ENCODE data around the gene TRPV6.

Gene TRPV6

GRCh38 chr7:142908290-142908689 is 22.7 kb upstream of the TRPV6 start:
- DNase-seq (ENCODE audit: low spot score): no peak

GRCh38 chr7:142906643-142907042 is 21.1 kb upstream of the TRPV6 start:
- DNase-seq (ENCODE audit: low spot score): no peak

GRCh38 chr7:142905759-142906158 is 20.2 kb upstream of the TRPV6 start:
- no peak for DNase-seq (ENCODE audit: low spot score)

GRCh38 chr7:142904128-142904527 is 18.6 kb upstream of the TRPV6 start:
- no peak for DNase-seq (ENCODE audit: low spot score)

GRCh38 chr7:142901426-142902259 is 16.1 kb upstream of the TRPV6 start:
- DNase-seq (ENCODE audit: low spot score): no peak

GRCh38 chr7:142899661-142900060 is 14.1 kb upstream of the TRPV6 start:
- no peak for DNase-seq (ENCODE audit: low spot score)

GRCh38 chr7:142898377-142899170 is 13.0 kb upstream of the TRPV6 start:
- DNase-seq (ENCODE audit: low spot score): no peak

GRCh38 chr7:142897691-142898090 is 12.1 kb upstream of the TRPV6 start:
- no peak for DNase-seq (ENCODE audit: low spot score)

- no peak for DNase-seq (ENCODE audit: low spot score)
Observed at GRCh38 chr7:142896741-142897379, 11.3 kb upstream of the TRPV6 start.

- no peak for DNase-seq (ENCODE audit: low spot score)
Observed at GRCh38 chr7:142896151-142896550, 10.6 kb upstream of the TRPV6 start.

- no peak for DNase-seq (ENCODE audit: low spot score)
Observed at GRCh38 chr7:142894985-142895593, 9.5 kb upstream of the TRPV6 start.

- no peak for DNase-seq (ENCODE audit: low spot score)
Observed at GRCh38 chr7:142894112-142894984, 8.8 kb upstream of the TRPV6 start.

GRCh38 chr7:142892951-142893350 is 7.4 kb upstream of the TRPV6 start:
- DNase-seq (ENCODE audit: low spot score): no peak

GRCh38 chr7:142891490-142892082 is 6.0 kb upstream of the TRPV6 start:
- no peak for DNase-seq (ENCODE audit: low spot score)

GRCh38 chr7:142890874-142891485 is 5.4 kb upstream of the TRPV6 start:
- no peak for DNase-seq (ENCODE audit: low spot score)

- no peak for DNase-seq (ENCODE audit: low spot score)
Observed at GRCh38 chr7:142889816-142890215, 4.3 kb upstream of the TRPV6 start.

GRCh38 chr7:142887282-142888015 is 1.9 kb upstream of the TRPV6 start:
- no peak for DNase-seq (ENCODE audit: low spot score)

- no peak for DNase-seq (ENCODE audit: low spot score)
Observed at GRCh38 chr7:142886866-142887265, 1.3 kb upstream of the TRPV6 start.

GRCh38 chr7:142884286-142884640 is 1.3 kb downstream of the TRPV6 start:
- DNase-seq (ENCODE audit: low spot score): no peak

All from CD4-positive, alpha-beta T cell treated with Interleukin-15 for 4 hours (primary cell).